Measurements from ENCODE around the gene SLC2A13.

The SLC2A13 gene

DNA sequence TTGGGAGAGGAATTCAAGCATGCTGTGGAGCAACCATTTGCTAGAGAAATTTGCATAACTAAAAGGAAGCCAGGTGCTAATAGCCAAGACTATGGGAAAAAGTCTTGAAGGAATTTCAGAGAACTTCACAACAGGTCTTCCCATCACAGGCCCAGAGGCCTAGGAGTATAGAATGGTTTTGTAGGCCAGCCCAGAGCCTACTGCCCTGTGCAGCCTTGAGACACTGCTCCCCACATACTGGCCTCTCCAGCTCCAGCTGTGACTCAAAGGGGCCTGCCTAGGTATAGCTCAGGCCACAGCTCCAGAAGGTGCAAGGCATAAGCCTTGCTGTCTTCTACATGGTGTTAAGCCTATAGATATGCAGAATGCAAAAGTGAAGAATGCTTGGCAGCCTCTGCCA is 227.1 kb downstream of the SLC2A13 start:
- H3K4me3 ChIP-seq (ENCODE audit: low read depth, low read length): no peak overlapping the region

DNA sequence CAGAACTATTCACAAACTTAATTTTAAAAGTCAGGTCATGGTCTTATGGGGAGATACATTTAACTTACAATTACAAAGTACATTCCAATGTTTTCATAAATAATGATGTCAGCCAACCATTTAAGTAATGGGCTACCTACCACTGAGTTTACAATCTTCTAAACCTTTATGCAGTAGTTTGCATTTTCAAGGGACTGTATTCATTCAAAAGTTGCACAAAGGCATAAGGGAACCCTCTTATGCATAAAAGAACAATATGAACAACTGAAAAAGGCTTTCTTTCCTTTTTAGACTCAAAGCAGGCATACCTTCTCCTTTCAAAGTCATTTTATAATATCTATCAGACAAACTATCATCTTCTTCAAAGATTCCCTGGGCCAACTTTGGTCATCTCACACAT is 230.2 kb downstream of the SLC2A13 start:
- H3K4me3 ChIP-seq (ENCODE audit: low read depth, low read length): no peak overlapping the region
- TF ChIP-seq, protein P1, sequence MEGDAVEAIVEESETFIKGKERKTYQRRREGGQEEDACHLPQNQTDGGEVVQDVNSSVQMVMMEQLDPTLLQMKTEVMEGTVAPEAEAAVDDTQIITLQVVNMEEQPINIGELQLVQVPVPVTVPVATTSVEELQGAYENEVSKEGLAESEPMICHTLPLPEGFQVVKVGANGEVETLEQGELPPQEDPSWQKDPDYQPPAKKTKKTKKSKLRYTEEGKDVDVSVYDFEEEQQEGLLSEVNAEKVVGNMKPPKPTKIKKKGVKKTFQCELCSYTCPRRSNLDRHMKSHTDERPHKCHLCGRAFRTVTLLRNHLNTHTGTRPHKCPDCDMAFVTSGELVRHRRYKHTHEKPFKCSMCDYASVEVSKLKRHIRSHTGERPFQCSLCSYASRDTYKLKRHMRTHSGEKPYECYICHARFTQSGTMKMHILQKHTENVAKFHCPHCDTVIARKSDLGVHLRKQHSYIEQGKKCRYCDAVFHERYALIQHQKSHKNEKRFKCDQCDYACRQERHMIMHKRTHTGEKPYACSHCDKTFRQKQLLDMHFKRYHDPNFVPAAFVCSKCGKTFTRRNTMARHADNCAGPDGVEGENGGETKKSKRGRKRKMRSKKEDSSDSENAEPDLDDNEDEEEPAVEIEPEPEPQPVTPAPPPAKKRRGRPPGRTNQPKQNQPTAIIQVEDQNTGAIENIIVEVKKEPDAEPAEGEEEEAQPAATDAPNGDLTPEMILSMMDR (IDR thresholded peaks at IDR 0.05; ENCODE audit: borderline replicate concordance, insufficient read depth, low read depth, low read length): no peak

More for the DNA sequence above, 227.1 kb downstream of the SLC2A13 start:
- TF ChIP-seq, protein P1 (IDR thresholded peaks at IDR 0.05; ENCODE audit: borderline replicate concordance, insufficient read depth, low read depth, low read length): no peak

DNA sequence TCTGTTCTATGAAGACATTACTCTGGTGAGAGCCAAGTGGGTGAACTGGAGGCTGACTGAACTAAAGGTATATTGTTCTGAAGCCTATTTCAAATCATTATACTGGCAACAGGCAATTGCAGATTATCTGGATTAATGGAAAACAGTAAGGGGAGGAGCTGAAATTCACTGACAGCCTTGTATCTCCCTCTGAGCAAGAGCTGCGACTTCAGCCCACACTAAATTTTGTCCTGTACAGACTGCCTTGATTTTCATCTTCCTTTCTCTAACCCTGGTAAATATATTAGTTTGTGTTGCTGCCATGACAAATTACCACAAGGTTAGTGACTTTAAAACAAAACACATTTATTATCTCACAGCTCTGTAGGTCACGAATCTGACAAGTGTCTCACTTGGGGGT is 231.1 kb downstream of the SLC2A13 start:
- H3K4me3 ChIP-seq (ENCODE audit: low read depth, low read length): no peak overlapping the region
- TF ChIP-seq, protein P1 (IDR thresholded peaks at IDR 0.05; ENCODE audit: borderline replicate concordance, insufficient read depth, low read depth, low read length): no peak

DNA sequence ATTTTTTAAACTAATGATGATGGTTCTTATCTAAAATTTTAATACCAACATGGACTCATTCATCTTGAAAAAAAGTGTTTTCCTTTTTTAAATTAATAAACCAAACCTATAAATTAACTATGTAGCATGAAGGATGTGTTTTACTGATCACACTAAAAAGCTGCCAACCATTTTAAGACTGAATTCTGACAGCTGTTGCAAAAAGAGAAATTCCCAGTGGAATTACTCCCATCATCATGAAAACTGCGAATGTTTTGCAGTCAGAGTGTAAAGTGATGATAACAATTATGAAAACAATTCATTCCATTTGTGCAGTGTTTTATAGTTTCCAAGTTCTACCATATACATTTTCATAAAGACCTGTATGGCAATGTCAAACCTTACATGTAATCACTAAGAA is 232.8 kb downstream of the SLC2A13 start:
- no peak overlapping the region for H3K4me3 ChIP-seq (ENCODE audit: low read depth, low read length)
- TF ChIP-seq, protein P1 (IDR thresholded peaks at IDR 0.05; ENCODE audit: borderline replicate concordance, insufficient read depth, low read depth, low read length): no peak

DNA sequence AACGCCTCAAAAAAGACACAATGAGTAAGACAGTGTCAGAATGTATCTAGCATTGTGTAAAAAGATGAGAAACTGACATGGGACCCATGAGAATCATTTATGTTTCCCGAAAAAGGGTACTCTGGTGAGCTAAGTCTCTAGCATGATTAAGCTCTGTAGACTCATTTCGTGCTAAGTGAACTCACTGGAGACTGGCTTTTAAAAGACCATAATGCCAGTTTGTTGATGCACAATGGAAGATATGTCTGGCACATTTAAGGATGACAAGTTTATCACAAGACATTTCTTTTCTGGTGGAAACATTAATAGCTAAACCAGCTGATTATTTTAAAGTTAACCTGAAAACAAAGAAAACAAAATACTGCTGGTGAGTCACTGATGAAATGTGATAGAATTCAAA is 233.5 kb downstream of the SLC2A13 start:
- H3K4me3 ChIP-seq (ENCODE audit: low read depth, low read length): no peak overlapping the region
- TF ChIP-seq, protein P1 (IDR thresholded peaks at IDR 0.05; ENCODE audit: borderline replicate concordance, insufficient read depth, low read depth, low read length): no peak

DNA sequence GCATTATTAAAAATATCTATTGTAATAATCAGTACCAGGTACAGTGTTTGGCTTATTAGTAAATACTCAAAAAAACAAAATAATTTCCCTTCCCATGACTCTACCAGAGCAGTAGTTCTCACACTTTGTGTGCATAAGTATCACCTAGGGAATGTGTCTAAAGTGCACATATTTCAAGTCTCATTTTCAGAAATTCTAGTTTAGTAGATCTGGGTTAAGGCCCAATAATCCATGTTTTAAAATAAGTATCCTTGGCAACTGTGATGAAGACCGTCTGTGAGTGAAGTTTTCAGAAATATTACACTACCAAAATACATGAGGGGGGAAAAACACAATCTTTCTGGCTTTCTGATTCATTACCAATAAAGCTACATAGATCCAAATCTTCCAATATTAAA is 237.6 kb downstream of the SLC2A13 start:
- TF ChIP-seq, protein P1 (IDR thresholded peaks at IDR 0.05; ENCODE audit: borderline replicate concordance, insufficient read depth, low read depth, low read length): no peak
- no peak overlapping the region for H3K4me3 ChIP-seq (ENCODE audit: low read depth, low read length)

DNA sequence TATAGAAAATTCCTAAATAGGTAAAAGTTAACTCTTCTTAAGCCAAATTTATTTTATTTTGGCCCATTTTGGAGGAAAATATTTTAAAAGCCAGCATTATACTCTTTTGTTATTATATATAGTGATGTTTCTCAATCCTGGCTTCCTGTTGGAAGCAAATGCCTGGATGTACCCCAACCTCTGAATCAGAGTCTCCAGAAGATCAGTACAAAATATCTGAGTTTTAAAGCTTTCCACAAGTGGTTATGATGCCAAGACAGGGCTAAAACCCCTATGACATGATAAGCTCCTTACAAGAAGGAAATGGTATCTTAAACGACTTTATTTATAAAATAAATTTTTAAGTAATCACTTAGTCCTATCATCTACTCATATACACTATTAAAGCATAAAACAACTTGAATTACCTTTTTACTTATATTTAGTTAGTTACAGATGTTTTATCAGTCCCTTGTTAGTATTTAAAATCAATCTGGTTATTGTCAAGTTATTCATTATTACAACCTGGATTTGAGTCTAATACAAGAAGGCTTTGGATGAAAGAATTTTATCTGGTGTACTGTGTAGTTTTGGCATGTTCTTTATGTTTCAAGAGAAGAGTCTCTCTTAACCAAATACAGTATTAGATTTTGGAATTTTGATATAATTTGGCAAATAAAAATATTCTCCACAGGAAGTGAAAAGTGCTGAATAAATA is 238.1 kb downstream of the SLC2A13 start:
- H3K4me3 ChIP-seq (ENCODE audit: low read depth, low read length): no peak overlapping the region
- TF ChIP-seq, protein P1 (IDR thresholded peaks at IDR 0.05; ENCODE audit: borderline replicate concordance, insufficient read depth, low read depth, low read length): no peak

All from GM12875 (cell line).